ENCODE results near the gene MRPS18B. TPM values are rescaled to one million over a fixed set of nuclear protein-coding genes. Genes with fewer than 3 reads are reported as not detected.

Gene MRPS18B
- total RNA-seq, 1 donor from 2014 or later, result 43.2 TPM

DNA sequence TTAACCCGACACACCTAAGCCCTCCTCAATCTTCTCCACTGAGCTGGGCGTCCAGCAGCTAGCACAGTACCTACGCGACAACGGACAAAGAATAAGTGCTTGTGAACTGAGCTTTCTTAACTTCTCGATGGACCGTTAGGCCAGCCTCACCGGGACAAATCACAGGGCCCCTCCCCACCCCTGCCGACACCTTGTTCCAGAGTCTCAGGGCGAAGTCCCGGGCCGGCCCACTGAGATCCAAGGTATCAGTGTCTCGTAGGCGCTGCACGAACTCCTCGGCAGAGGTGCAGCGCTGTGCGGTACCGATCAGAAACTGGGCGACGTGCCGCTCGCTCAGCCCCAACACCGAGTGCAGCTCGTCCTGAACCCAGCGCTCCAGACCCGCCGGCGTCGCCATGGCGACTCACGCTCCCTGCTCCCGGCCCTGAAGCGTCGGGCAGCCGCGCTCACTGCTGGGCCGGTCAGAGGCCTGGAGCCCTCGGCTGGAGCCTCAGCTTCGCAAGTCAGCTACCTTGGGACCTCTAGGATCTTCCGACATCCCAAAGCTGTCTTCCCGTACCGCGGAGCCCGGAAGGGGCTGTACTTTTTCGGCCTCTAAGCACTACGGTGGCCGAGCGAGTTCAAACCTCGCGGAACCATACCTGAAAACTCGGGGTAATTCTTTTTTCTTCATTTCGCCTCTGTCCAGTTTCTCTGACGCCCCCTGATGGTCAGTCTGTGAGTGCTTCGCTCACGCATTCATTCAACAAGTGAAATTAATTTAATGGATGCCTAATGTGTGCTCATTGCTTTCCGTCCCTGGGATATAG lies 55.0 kb downstream of the MRPS18B start, which contains the start of gene DHX16:
Gene DHX16 (minus strand): TSS at position 562 of the 809 bp plus-strand sequence. CDS start 165 bp downstream, at position 397.
- intact Hi-C loops (cut with micrococcal nuclease), result loop anchor here (1.0 to 10.0 kb wide), 5 partner anchors 25 to 242 kb away; partner anchors contain the start of genes ATAT1, C6orf136, MRPS18B and PPP1R10

Other genes starting within 250 kb of the MRPS18B start
- 483 and 485 TPM in 2 replicates for gene HLA-E, start 128.3 kb upstream of the MRPS18B start, total RNA-seq
- 55.7 and 56.1 TPM in 2 replicates for gene GNL1, start 61.4 kb upstream of the MRPS18B start, total RNA-seq
- gene PRR3, start 60.5 kb upstream of the MRPS18B start, total RNA-seq, result 23.3 and 24.6 TPM in 2 replicates
- 80.3 and 85.2 TPM in 2 replicates for gene ABCF1, start 46.4 kb upstream of the MRPS18B start, total RNA-seq
- gene PPP1R10, start 597 bp upstream of the MRPS18B start, total RNA-seq, result 100 and 106 TPM in 2 replicates
- 9.0 and 9.6 TPM in 2 replicates for gene ATAT1, start 9.0 kb downstream of the MRPS18B start, total RNA-seq
- 20.1 and 26.0 TPM in 2 replicates for gene C6orf136, start 29.3 kb downstream of the MRPS18B start, total RNA-seq
- 44.4 and 47.6 TPM in 2 replicates for gene DHX16, start 55.2 kb downstream of the MRPS18B start, total RNA-seq
- 247 TPM in 2 replicates for gene PPP1R18, start 68.8 kb downstream of the MRPS18B start, total RNA-seq
- gene NRM, start 73.1 kb downstream of the MRPS18B start, total RNA-seq, result 33.5 and 35.1 TPM in 2 replicates
- 72.7 and 79.0 TPM in 2 replicates for gene MDC1, start 99.4 kb downstream of the MRPS18B start, total RNA-seq
- gene TUBB, start 102.5 kb downstream of the MRPS18B start, total RNA-seq, result 1,315 and 1,323 TPM in 2 replicates
- 126 and 132 TPM in 2 replicates for gene FLOT1, start 124.8 kb downstream of the MRPS18B start, total RNA-seq
- 20.9 and 21.6 TPM in 2 replicates for gene IER3, start 126.7 kb downstream of the MRPS18B start, total RNA-seq